Tibial nerve (tissue), 4 donors: ENCODE measurements around the gene UGT2A3.

ENCODE experiments used
- EP300 ChIP-seq, 2 donors: sonication (generic); formaldehyde crosslinking; IDR thresholded peaks; one replicate each; pipeline ENCODE4 v1.6.1; 2017; ENCODE audit warnings: antibody characterized with exemption in 2 of 2, mild to moderate bottlenecking in 1 of 2
- POLR2A ChIP-seq, 2 donors: fragments of 450-650 bp; IDR thresholded peaks; one replicate each; pipeline ENCODE4 v1.6.1; 2017; ENCODE audit warnings: antibody characterized with exemption in 2 of 2, mild to moderate bottlenecking in 2 of 2, moderate library complexity in 2 of 2
- TF ChIP-seq, protein P1 (sequence below), 5 experiments: fragments of 200-600 bp in 3 of 5; fragments of 450-650 bp in 2 of 5; sonication (generic) in 3 of 5; IDR thresholded peaks; one replicate each; pipeline ENCODE4 v1.5.1; 2016 to 2019; ENCODE audit warnings: antibody characterized with exemption in 5 of 5, mild to moderate bottlenecking in 3 of 5, moderate library complexity in 2 of 5

DNA sequence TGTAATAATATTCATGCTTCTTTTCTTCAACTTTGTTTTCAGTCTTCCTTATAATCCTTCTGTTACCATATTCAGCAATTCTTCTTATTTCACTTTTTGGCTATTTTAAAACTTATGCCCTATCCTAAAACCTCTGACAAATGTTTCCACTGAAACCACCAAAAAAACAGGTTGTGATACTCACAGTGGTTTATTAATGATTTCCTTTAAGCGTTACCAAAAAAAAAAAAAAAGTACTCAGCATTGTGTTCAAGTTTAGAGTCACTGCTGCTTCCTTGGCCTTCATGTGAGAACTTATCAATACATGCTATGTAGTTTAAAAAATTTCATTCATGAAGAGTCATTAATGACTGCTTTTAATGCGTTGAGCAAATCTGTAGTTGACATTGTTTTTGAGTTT lies 35.4 kb upstream of the UGT2A3 start:
- TF ChIP-seq, protein P1, sequence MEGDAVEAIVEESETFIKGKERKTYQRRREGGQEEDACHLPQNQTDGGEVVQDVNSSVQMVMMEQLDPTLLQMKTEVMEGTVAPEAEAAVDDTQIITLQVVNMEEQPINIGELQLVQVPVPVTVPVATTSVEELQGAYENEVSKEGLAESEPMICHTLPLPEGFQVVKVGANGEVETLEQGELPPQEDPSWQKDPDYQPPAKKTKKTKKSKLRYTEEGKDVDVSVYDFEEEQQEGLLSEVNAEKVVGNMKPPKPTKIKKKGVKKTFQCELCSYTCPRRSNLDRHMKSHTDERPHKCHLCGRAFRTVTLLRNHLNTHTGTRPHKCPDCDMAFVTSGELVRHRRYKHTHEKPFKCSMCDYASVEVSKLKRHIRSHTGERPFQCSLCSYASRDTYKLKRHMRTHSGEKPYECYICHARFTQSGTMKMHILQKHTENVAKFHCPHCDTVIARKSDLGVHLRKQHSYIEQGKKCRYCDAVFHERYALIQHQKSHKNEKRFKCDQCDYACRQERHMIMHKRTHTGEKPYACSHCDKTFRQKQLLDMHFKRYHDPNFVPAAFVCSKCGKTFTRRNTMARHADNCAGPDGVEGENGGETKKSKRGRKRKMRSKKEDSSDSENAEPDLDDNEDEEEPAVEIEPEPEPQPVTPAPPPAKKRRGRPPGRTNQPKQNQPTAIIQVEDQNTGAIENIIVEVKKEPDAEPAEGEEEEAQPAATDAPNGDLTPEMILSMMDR (IDR thresholded peaks at IDR 0.05): no peak
- TF ChIP-seq POLR2A (IDR thresholded peaks at IDR 0.05) (no peak), EP300 (IDR thresholded peaks at IDR 0.05) (no peak)
